HCT116 (cell line): Measurements from ENCODE around the gene SYNPR. TPM values are rescaled to one million over a fixed set of nuclear protein-coding genes. Genes with fewer than 3 reads are reported as not detected.

Experiments
- ATAC-seq: fragments of 200-7000 bp; cut with Tn5 transposase; 2 replicates; pipeline ENCODE4 v1.9.1; 2020; ENCODE audit warnings: mild to moderate bottlenecking, moderate library complexity
- BruUV-seq: library from RNA; stranded (reverse); fragments of 400-500 nt; replicated peaks from 2 replicates; lab custom pipeline; 2021; lab: Mats Ljungman, UMichigan
- CTCF ChIA-PET: fragments of 300-600 bp; sonication (Branson Sonifier 250); formaldehyde crosslinking; loops from one replicate; lab custom pipeline; 2021; ENCODE audit warnings: antibody characterized with exemption; lab: Charles Lee
- POLR2A ChIA-PET: fragments of 300-600, 350-600 bp; sonication (Branson Sonifier 250); formaldehyde crosslinking; loops from one replicate; lab custom pipeline; 2021; ENCODE audit warnings: antibody characterized with exemption; lab: Charles Lee
- RAD21 ChIA-PET, 2 experiments: fragments of 300-600 bp; sonication (Branson Sonifier 250); formaldehyde crosslinking; loops; one replicate each; lab custom pipeline; 2023; ENCODE audit warnings: low total read pairs in 2 of 2; ENCODE audit not compliant: uncharacterized antibody in 2 of 2, unreplicated experiment in 2 of 2, low non-redundant PET in 1 of 2; lab: Charles Lee
- DNase-seq: peaks from one replicate; pipeline ENCODE4 v3.0.0-alpha.2; 2010; ENCODE audit warnings: low read depth, low spot score
- H2AFZ ChIP-seq: fragments of 200-600 bp; shearing (Covaris generic), sonication (generic); 2 replicates; pipeline ENCODE4 v1.6.1; 2017; ENCODE audit warnings: low read depth, mixed run types, mixed read lengths, antibody characterized with exemption, low read length; ENCODE audit not compliant: poor library complexity, severe bottlenecking
- H3K27ac ChIP-seq: 2 replicates; pipeline ENCODE4 v1.5.1; 2012; ENCODE audit warnings: low read depth, low read length
- H3K27me3 ChIP-seq: fragments of 200-600 bp; sonication (generic); 2 replicates; pipeline ENCODE4 v1.6.1; 2016; ENCODE audit warnings: mixed run types, low read length, mixed read lengths; ENCODE audit not compliant: insufficient read depth
- H3K36me3 ChIP-seq, 2 experiments: fragments of 200-500 bp in 1 of 2; fragments of 200-600 bp in 1 of 2; sonication (Bioruptor generic) in 1 of 2; sonication (generic) in 1 of 2; 2 replicates each; pipeline versions ENCODE4 v1.5.1 to v1.6.1; 2014 to 2016; ENCODE audit warnings: low read length in 2 of 2, inconsistent platforms in 1 of 2, mixed read lengths in 1 of 2, mixed run types in 1 of 2; ENCODE audit not compliant: insufficient read depth in 2 of 2, control insufficient read depth in 1 of 2
- H3K4me1 ChIP-seq, 2 experiments: fragments of 200-600 bp in 1 of 2; sonication (generic) in 1 of 2; 2 replicates each; pipeline versions ENCODE4 v1.5.1 to v1.6.1; 2012 to 2017; ENCODE audit warnings: low read length in 2 of 2, inconsistent platforms in 1 of 2, mild to moderate bottlenecking in 1 of 2, mixed read lengths in 1 of 2, mixed run types in 1 of 2, moderate library complexity in 1 of 2; ENCODE audit not compliant: insufficient read depth in 2 of 2, control insufficient read depth in 1 of 2
- H3K4me2 ChIP-seq: fragments of 200-600 bp; sonication (generic); 2 replicates; pipeline ENCODE4 v1.6.1; 2017; ENCODE audit warnings: mixed run types, low read length, mixed read lengths
- H3K4me3 ChIP-seq, 2 experiments: fragments of 200-600 bp in 1 of 2; sonication (generic) in 1 of 2; replicated peaks in 1 of 2; 2 replicates each; pipeline ENCODE4 v1.5.1; 2011 to 2016; ENCODE audit warnings: low read length in 2 of 2, control low read depth in 1 of 2, low read depth in 1 of 2, mild to moderate bottlenecking in 1 of 2, mixed read lengths in 1 of 2, mixed run types in 1 of 2
- H3K79me2 ChIP-seq: fragments of 200-600 bp; sonication (generic); 2 replicates; pipeline ENCODE4 v1.6.1; 2017; ENCODE audit warnings: mild to moderate bottlenecking, mixed run types, low read length, moderate library complexity, mixed read lengths; ENCODE audit not compliant: insufficient read depth
- H3K9ac ChIP-seq: fragments of 200-600 bp; sonication (generic); 2 replicates; pipeline ENCODE4 v1.6.1; 2016; ENCODE audit warnings: low read length, mixed read lengths
- H3K9me2 ChIP-seq: fragments of 200-600 bp; sonication (generic), shearing (Covaris generic); 2 replicates; pipeline ENCODE4 v1.6.1; 2017; ENCODE audit warnings: mixed run types, mild to moderate bottlenecking, moderate library complexity; ENCODE audit not compliant: insufficient read depth
- H3K9me3 ChIP-seq, 2 experiments: fragments of 200-500 bp in 1 of 2; fragments of 200-600 bp in 1 of 2; sonication (Bioruptor generic) in 1 of 2; sonication (generic) in 1 of 2; 2 replicates each; pipeline ENCODE4 v1.6.1; 2014 to 2017; ENCODE audit warnings: low read length in 2 of 2, mixed read lengths in 2 of 2, inconsistent platforms in 1 of 2, low read depth in 1 of 2, mild to moderate bottlenecking in 1 of 2, mixed run types in 1 of 2, moderate library complexity in 1 of 2; ENCODE audit not compliant: control insufficient read depth in 1 of 2, insufficient read depth in 1 of 2
- H4K20me1 ChIP-seq: fragments of 200-600 bp; sonication (generic), shearing (Covaris generic); 2 replicates; pipeline ENCODE4 v1.6.1; 2017; ENCODE audit warnings: mixed run types, mild to moderate bottlenecking, moderate library complexity; ENCODE audit not compliant: insufficient read depth
- ATF3 ChIP-seq: IDR thresholded peaks from 2 replicates; pipeline ENCODE4 v1.6.1; 2012
- EGR1 ChIP-seq: IDR thresholded peaks from 2 replicates; pipeline ENCODE4 v1.6.1; 2012; ENCODE audit warnings: low read depth
- FOSL1 ChIP-seq: IDR thresholded peaks from 2 replicates; pipeline ENCODE4 v1.6.1; 2012; ENCODE audit warnings: low read depth
- MAX ChIP-seq: IDR thresholded peaks from 2 replicates; pipeline ENCODE4 v1.6.1; 2012
- POLR2AphosphoS5 ChIP-seq: IDR thresholded peaks from 2 replicates; pipeline ENCODE4 v1.6.1; 2011; ENCODE audit warnings: mild to moderate bottlenecking, low read depth, low read length, moderate library complexity
- REST ChIP-seq: IDR thresholded peaks from 2 replicates; pipeline ENCODE4 v1.6.1; 2012; ENCODE audit warnings: low read depth
- SP1 ChIP-seq: IDR thresholded peaks from 2 replicates; pipeline ENCODE4 v1.6.1; 2012; ENCODE audit warnings: low read depth
- TCF7L2 ChIP-seq: IDR thresholded peaks from 2 replicates; pipeline ENCODE4 v1.7.0; 2011; ENCODE audit warnings: borderline replicate concordance, inconsistent platforms; ENCODE audit not compliant: insufficient read depth, insufficient read length; ENCODE audit errors: extremely low read depth
- ZBTB33 ChIP-seq: IDR thresholded peaks from 2 replicates; pipeline ENCODE4 v1.6.1; 2011; ENCODE audit warnings: mild to moderate bottlenecking, low read length, moderate library complexity; ENCODE audit not compliant: insufficient replicate concordance; ENCODE audit errors: extremely low read depth
- intact Hi-C: fragments of 100-400 bp; cut with micrococcal nuclease; formaldehyde crosslinking; loops from 2 replicates; pipeline ENCODE4 v1.10.0; 2022
- total RNA-seq: library from RNA; stranded (reverse); gene quantifications from one replicate; pipeline ENCODE4 v1.2.1, GENCODE V29; 2021; ENCODE audit not compliant: unreplicated experiment

Gene SYNPR
- total RNA-seq, 1 experiment from 2014 or later, result not detected

GRCh38 chr3:63450634-63451363 lies 172.7 kb downstream of the SYNPR start:
- no peaks in the 10 kb centered on the region; the same call in 1 of the 2 replicates for H4K20me1 ChIP-seq
- H3K27me3 ChIP-seq, result no peaks in the 10 kb centered on the region
- no peak overlapping the region for H3K4me2 ChIP-seq
- H3K9me2 ChIP-seq, result no peaks in the 10 kb centered on the region
- ChIA-PET RAD21 (no interaction called here), CTCF (no interaction called here), POLR2A (no interaction called here)
- no peaks in the 10 kb centered on the region for H3K4me1 ChIP-seq
- no peaks in the 10 kb centered on the region for H3K9me3 ChIP-seq
- DNase-seq, result no peak
- no peak overlapping the region for H3K9ac ChIP-seq
- ATAC-seq, result no peak
- no peak overlapping the region for H2AFZ ChIP-seq
- intact Hi-C loops, result no loop called here
- H3K27ac ChIP-seq, result no peak overlapping the region
- no TSS peak for BruUV-seq
- no peak overlapping the region for H3K4me3 ChIP-seq
- H3K79me2 ChIP-seq, result no peaks in the 10 kb centered on the region
- no peaks in the 10 kb centered on the region for H3K36me3 ChIP-seq
- no peak for TF ChIP-seq FOSL1
- no peak for TF ChIP-seq REST
- no peak for TF ChIP-seq SP1
- TF ChIP-seq TCF7L2, result no peak

GRCh38 chr3:63456901-63457300 lies 178.8 kb downstream of the SYNPR start:
- no peaks in the 10 kb centered on the region for H3K9me2 ChIP-seq
- TF ChIP-seq MAX (no peak), POLR2AphosphoS5 (no peak), EGR1 (no peak), ATF3 (no peak), FOSL1 (no peak), ZBTB33 (no peak)
- DNase-seq (no peak), ATAC-seq (no peak)
- no peaks in the 10 kb centered on the region for H3K36me3 ChIP-seq
- intact Hi-C loops, result no loop called here
- ChIA-PET CTCF (no interaction called here), RAD21 (no interaction called here), POLR2A (no interaction called here)
- H3K4me2 ChIP-seq, result no peak overlapping the region
- no TSS peak for BruUV-seq
- no peaks in the 10 kb centered on the region for H3K9me3 ChIP-seq
- no peaks in the 10 kb centered on the region for H3K27me3 ChIP-seq
- H3K4me1 ChIP-seq, result no peaks in the 10 kb centered on the region
- no peaks in the 10 kb centered on the region for H4K20me1 ChIP-seq
- no peak overlapping the region for H2AFZ ChIP-seq
- H3K27ac ChIP-seq, result no peak overlapping the region
- no peaks in the 10 kb centered on the region for H3K79me2 ChIP-seq
- no peak overlapping the region for H3K4me3 ChIP-seq
- H3K9ac ChIP-seq, result no peak overlapping the region
